Stimulated activated CD4-positive, alpha-beta T cell treated with anti-CD3 and anti-CD28 coated beads, Interleukin-1b, Interleukin-23, amount 100 ng/mL, for 48 hours (primary cell): ENCODE results near the gene NOD1.
"Not testable (repeated sequence)": the region's sequence is repeated elsewhere in the genome, so short reads cannot be mapped to it uniquely, and the experiment has no call there.

ENCODE experiments used
- DNase-seq: peaks from one replicate; pipeline ENCODE4 v3.0.0-alpha.2; 2020

The NOD1 gene

GRCh38 chr7:30504301-30505173 lies 26.0 kb upstream of the NOD1 start, which contains the start of gene GGCT:
Gene GGCT (minus strand): TSS chr7:30504829. CDS start chr7:30504709, 120 bp downstream.
- peak; percentile 98 for DNase-seq

- DNase-seq = no peak
Observed at GRCh38 chr7:30503274-30504212, 25.0 kb upstream of the NOD1 start.

DNA sequence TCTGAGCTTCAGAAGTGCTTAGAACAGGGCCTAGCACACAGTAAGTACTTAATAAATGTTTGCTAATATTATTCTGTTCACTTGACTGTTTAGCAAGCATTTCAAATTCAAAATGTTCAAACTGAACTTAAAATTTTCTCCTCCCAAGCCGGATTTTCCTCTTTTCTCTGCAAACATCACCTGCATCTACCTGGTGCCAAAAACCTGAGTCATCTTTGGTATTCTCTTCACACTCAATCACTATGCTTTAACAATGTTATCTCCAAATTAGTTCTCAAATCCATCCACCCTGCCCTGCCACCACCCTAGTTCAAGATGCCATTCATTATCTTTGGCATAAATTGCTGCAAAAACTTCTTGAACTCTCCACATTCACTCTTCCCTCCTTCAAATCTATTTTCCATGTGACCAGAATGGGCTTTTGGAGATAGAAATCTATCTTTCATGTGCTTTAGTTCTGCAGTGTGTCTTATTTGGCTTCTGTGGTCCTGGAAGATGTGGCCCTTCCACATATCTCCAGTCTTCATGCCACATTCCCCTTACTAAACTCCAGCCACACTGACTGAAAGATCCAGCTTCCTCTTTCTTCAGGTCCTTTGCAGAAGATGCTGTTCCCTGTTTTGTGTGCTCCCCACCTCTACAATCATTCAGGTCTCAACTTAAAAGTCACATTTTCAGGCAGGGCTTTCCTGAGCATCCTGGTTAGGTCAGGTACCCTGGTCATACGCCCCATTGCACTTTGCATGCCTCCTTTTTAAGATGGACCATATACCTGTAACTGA lies 24.1 kb upstream of the NOD1 start:
- no peak for DNase-seq

DNA sequence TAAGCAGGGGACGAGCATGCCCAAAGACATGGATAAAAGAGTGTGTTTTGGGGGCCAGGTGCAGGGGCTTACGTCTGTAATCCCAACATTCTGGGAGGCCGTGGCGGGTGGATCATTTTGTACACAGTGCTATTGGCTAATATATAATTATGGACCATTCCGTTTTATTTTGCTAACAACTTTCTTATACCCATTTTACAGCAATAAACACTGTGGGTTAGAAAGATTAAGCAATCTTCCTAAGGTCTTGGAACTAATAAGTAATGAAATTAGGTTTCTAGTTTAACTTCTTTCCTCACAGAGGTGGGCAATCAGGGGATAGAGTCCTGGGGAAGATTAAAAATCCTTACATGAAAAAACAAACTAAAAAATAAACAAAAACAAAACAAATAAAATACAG lies 22.7 kb upstream of the NOD1 start:
- DNase-seq = no peak

GRCh38 chr7:30493228-30493627 lies 14.6 kb upstream of the NOD1 start:
- DNase-seq = no peak

DNA sequence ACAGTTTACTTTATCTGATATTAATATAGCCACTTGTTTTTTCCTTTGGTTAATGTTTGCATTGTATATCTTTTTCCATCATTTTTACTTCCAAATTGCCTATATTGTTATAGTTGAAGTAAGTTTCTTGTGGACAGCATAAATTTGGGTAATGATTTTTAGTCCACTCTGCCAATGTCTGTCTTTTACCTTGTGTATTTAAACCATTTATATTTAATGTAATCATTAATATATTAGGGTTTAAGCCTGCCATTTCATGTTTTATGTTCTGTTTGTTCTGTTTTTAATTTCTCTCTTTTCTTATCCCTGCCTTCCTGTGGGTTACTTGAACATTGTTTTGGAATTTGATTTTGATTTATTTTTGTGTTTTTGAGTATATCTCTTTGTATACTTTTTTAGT lies 12.8 kb upstream of the NOD1 start:
- no peak for DNase-seq

GRCh38 chr7:30487371-30487770 lies 8.8 kb upstream of the NOD1 start:
- DNase-seq = no peak

DNA sequence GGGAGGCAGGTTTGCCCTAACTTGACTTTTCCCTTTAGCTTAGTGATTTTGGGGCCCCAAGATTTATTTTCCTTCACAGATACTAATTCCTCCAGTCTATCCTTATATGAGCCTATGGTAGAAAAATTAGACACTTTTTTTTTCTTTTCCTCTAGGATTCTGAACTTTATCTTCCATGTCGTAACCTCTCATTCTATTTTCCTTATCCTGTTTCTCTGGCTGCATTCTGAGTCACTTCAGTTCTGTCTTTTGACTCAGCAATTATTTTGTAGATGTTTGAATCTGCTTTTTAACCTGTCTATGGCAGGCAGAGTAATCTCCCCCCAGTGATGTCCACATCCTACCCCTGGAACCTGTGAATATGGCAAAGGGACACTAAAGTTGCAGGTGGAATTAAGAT lies 7.1 kb upstream of the NOD1 start:
- DNase-seq = no peak

DNA sequence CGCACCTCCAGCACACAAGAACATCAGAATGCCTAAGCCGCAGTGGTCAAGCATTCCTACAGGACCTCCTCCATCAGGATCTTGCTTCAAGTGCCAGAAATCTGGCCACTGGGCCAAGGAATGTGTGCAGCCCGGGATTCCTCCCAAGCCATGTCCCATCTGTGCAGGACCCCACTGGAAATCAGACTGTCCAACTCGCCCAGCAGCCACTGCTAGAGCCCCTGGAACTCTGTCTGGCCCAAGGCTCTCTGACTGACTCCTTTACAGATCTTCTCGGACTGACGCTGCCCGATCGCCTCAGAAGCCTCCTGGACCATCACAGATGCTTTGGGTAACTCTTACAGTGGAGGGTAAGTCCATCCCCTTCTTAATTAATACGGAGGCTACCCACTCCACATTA lies 2.8 kb upstream of the NOD1 start:
- not testable (repeated sequence) for DNase-seq

DNA sequence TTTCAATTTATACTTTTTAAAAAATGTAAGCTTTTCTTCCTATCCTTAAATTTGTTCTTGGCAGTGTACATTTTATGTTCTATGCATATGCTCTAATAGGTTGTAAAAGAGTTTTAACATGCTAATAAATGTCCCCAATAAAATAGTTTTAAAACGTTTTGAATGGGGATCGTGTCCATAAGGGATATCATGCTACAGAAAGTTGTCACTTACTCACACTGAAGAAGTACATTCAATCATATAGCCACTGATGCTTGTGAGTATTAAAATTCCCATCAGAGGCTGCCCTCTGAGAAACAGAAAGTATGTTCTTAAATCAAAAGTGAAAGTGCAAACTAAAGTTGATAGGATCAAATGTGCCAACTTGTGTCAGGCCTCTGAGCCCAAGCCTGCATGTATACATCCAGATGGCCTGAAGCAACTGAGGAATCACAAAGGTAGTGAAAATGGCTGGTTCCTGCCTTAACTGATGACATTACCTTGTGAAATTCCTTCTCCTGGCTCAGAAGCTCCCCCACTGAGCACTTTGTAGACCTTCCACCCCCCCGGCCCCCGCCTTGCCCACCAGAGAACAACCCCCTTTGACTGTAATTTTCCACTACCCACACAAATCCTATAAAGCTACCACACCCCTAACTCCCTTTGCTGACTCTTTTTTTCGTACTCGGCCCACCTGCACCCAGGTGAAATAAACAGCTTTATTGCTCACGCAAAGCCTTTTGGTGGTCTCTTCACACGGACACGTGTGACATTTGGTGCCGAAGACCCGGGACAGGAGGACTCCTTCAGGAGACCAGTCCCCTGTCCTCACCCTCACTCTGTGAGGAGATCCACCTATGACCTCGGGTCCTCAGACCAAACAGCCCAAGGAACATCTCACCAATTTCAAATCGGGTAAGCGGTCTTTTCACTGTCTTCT lies 877 bp upstream of the NOD1 start:
- peak; percentile 40 for DNase-seq

DNA sequence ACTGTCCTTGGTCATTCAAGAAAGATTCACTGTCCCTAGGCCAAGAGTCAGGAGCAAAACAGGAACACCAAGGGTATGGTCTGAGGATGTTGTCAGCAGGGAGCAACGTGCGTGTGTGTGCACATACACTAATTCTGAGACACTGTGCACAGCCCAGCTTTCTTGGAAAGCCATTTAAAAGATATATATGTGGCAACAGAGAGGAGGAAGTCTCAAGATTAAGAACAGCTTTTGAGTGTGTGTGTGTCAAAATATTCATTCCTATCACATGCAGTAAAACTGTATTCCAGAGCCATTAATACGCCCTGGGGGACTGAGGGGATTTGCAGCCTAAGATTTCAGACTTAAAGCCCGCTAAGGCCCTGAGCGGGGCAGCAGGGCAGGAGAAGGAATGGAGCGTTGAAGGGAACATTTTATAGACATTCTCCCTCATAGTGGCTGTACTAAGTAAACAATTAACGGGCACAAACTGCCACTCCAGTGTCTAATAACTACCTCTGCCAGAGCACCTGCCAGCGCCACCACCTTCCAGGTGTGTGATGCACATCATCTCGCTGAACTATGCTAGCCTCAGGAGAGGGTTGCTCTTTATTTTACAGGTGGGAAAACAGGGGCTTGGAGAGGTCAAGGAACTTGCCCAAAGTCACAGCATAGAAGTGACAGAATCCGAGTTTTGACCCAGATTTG lies 2.0 kb downstream of the NOD1 start:
- no peak for DNase-seq

- DNase-seq = no peak
Observed at GRCh38 chr7:30475580-30475979, 3.0 kb downstream of the NOD1 start.

DNA sequence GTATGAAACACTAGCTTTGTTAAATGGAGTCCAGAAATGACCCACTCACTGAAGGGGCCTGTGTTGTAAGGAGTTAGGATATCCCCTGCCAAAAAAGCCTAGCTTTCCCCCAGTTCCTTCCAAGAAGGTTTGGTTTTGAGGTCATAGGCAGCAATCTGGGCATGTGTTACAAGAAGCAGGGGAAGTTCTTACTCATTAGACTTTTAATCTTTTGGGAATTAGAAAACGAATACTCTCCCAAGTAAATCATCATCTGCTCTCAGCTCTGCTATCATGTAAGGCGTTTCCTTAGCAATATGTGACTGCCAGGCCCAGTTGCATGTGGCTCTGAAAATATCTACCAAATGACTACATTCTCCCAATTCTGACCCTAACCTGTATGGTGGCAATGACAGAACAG lies 3.7 kb downstream of the NOD1 start:
- DNase-seq = no peak

- DNase-seq = no peak
Observed at GRCh38 chr7:30474485-30474884, 4.1 kb downstream of the NOD1 start.

DNA sequence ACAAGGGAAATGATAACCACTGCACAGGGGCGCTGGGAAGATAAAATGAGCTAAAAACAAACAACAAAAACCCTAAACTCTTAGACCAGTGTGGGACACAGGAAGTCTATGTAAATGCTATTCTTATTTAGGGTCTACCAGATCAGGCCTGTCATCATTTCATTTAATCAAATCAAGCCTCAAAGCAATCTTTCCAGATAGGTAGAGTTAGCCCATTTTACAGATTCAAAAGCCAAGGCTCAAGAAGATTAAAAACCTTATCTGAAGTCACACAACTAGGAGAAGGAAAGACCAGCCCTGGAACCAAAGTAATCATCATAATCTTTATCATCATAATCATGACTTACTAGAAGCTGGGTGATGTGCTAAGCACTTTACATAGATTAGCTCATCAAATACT lies 4.7 kb downstream of the NOD1 start:
- no peak for DNase-seq

GRCh38 chr7:30472784-30473775 lies 5.5 kb downstream of the NOD1 start:
- no peak for DNase-seq

DNA sequence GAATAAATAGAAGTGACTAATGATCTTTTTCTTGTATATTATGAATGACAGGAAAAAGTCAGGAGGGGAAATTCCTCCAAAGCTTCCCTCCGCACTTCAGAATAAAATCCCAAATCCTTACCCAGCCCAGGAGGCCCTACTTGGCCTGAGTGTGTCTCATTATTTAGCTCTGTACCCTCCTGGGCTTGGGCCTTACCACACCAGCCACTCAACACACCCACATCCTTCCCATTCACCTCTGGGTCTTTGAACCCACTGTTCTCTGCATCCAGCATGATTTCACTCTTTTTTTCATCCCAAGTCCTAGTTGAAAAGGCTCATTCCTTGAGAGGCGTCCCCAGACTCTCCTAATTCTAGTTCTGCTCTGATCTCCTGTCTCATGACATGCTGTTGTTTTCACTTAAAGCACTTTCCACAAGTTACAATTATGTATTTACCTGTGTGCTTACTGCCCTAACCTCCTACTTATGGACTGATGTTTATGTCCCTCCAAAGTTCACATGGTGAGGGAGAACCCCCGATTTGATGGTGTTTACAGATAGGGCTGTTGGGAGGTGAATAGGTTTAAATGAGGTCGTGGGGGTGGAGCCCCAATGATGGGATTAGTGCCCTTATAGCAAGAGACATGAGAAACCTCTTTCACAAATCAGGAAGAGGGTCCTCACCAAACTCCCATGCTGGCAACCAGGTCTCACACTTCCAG lies 6.4 kb downstream of the NOD1 start:
- no peak for DNase-seq

- DNase-seq = no peak
Observed at GRCh38 chr7:30471205-30471604, 7.4 kb downstream of the NOD1 start.

DNA sequence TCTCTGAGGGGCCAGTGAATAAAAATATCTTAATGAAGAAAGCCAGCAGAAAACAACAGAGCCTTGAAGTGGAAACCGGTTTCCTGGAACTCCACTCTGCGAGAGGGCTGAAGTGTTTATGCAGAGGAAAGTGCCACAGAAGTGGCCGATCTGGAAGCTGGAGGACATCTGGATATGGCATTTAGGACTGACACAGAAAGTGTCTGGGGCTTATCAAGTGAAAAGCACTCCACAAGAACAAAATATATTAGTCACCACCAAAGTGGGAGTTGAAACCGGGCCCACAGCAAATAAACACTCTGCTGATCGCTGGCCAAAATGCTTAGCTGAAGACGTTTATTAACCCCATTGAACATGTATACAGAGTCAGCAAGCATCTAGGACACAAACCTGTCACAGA lies 7.8 kb downstream of the NOD1 start:
- no peak for DNase-seq
